Measurements from ENCODE around the gene CNST.
"Not testable (repeated sequence)": the region's sequence is repeated elsewhere in the genome, so short reads cannot be mapped to it uniquely, and the experiment has no call there.

The CNST gene

DNA sequence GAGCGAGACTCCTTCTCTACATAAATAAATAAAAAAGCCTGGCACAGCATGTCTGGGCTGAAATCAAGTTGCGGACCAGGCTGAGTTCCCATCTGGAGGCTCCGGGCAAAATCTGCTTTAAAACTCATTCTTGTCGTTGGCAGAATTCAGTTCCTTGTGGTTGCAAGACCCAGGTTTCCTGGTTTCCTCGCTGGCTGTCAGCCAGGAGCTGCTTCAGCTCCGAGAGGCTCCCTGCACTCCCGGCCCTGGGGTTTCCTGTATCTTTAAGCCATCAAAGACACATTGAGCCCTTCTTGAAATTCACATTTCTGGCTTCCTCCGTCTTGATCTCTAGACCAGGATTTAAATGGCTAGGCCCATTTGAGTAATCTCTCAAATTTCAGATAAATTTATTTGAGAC lies 137.3 kb downstream of the CNST start:
- TF ChIP-seq CTCF (IDR thresholded peaks at IDR 0.05; ENCODE audit: insufficient read depth, low read length, missing control alignments), result no peak
- CTCF ChIA-PET, result interaction anchor here (1.0 to 1.9 kb wide), 3 partner anchors 9 to 14 kb away, joined by 4 to 5 read pairs (median 5); no protein-coding TSS in a partner anchor
- POLR2A ChIA-PET, result no interaction called here
- no peak overlapping the region for H3K4me3 ChIP-seq (ENCODE audit: low read depth, low read length)
- no peak for DNase-seq (ENCODE audit: low read depth, low spot score)

GRCh38 chr1:246705368-246705767 lies 139.1 kb downstream of the CNST start:
- TF ChIP-seq CTCF (IDR thresholded peaks at IDR 0.05; ENCODE audit: insufficient read depth, low read length, missing control alignments), result no peak
- POLR2A ChIA-PET, result no interaction called here
- CTCF ChIA-PET, result interaction anchor here (1.0 to 1.9 kb wide), 2 partner anchors 9 to 13 kb away, joined by 4 to 5 read pairs; no protein-coding TSS in a partner anchor
- no peak overlapping the region for H3K4me3 ChIP-seq (ENCODE audit: low read depth, low read length)
- DNase-seq (ENCODE audit: low read depth, low spot score), result peak; percentile 93

DNA sequence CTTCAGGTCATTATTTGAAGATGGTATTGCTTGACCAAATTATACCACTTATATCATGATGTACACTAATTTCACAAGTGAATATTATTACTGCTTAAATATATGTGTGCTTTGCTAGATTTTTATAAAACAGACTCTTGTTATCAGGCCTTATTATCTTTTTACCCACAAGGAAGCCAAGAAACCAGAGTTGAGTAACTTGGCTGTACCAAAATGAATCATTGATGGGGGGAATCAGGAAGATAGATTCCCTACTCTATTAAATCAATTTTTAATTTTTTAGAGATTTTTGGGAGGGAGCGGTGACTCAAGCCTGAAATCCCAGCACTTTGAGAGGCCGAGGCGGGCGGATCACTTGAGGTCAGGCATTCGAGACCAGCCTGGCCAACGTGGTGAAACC lies 141.9 kb downstream of the CNST start:
- DNase-seq (ENCODE audit: low read depth, low spot score), result no peak
- ChIA-PET POLR2A (no interaction called here), CTCF (interaction anchor here (1.0 to 1.6 kb wide), 4 partner anchors 10 to 45 kb away, joined by 3 to 4 read pairs (median 4); no protein-coding TSS in a partner anchor)
- no peak for TF ChIP-seq CTCF (IDR thresholded peaks at IDR 0.05; ENCODE audit: insufficient read depth, low read length, missing control alignments)
- no peak overlapping the region for H3K4me3 ChIP-seq (ENCODE audit: low read depth, low read length)

DNA sequence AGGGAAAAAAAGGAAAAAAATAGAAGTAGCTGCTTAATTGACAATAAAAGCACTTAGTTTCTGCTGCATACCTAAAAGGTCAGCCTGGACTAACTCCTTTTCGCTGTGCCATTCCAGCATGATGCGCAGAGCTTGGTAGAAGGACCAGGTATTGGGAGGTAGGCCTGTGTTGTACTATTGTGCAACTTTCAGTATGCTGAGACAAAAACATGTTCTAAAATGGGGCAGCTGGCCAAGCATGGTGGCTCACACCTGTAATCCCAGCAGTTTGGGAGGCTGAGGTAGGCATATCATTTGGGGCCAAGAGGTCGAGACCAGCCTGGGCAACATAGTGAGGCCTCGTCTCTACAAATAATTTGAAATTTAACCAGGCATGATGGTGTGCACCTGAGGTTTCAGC lies 142.9 kb downstream of the CNST start:
- TF ChIP-seq CTCF (IDR thresholded peaks at IDR 0.05; ENCODE audit: insufficient read depth, low read length, missing control alignments), result no peak
- POLR2A ChIA-PET, result no interaction called here

GRCh38 chr1:246709835-246710234 lies 143.6 kb downstream of the CNST start:
- CTCF ChIA-PET, result interaction anchor here (0.9 to 2.3 kb wide), 4 partner anchors 10 to 21 kb away, joined by 4 to 10 read pairs (median 6); partner anchors contain the start of gene SCCPDH
- H3K4me3 ChIP-seq (ENCODE audit: low read depth, low read length), result no peak overlapping the region
- TF ChIP-seq CTCF (IDR thresholded peaks at IDR 0.05; ENCODE audit: insufficient read depth, low read length, missing control alignments), result no peak
- DNase-seq (ENCODE audit: low read depth, low spot score), result no peak
- POLR2A ChIA-PET, result no interaction called here

More for the DNA sequence above, 142.9 kb downstream of the CNST start:
- CTCF ChIA-PET, result interaction anchor here (1.3 to 2.3 kb wide), 3 partner anchors 9 to 14 kb away, joined by 3 to 10 read pairs (median 4); partner anchors contain the start of gene SCCPDH
- no peak overlapping the region for H3K4me3 ChIP-seq (ENCODE audit: low read depth, low read length)
- no peak for DNase-seq (ENCODE audit: low read depth, low spot score)

- TF ChIP-seq CTCF (IDR thresholded peaks at IDR 0.05; ENCODE audit: insufficient read depth, low read length, missing control alignments), result no peak
- H3K4me3 ChIP-seq (ENCODE audit: low read depth, low read length), result no peak overlapping the region
- no peak for DNase-seq (ENCODE audit: low read depth, low spot score)
- ChIA-PET CTCF (no interaction called here), POLR2A (no interaction called here)
These were observed 145.3 kb downstream of the CNST start for GRCh38 chr1:246711548-246712003.

- DNase-seq (ENCODE audit: low read depth, low spot score); CTCF ChIA-PET; POLR2A ChIA-PET; H3K4me3 ChIP-seq (ENCODE audit: low read depth, low read length): not testable (repeated sequence)
These were observed 146.2 kb downstream of the CNST start for GRCh38 chr1:246712428-246712827.

Measured in AG04449 (cell line).